ENCODE data around the gene PRKAB1.

Gene PRKAB1

DNA sequence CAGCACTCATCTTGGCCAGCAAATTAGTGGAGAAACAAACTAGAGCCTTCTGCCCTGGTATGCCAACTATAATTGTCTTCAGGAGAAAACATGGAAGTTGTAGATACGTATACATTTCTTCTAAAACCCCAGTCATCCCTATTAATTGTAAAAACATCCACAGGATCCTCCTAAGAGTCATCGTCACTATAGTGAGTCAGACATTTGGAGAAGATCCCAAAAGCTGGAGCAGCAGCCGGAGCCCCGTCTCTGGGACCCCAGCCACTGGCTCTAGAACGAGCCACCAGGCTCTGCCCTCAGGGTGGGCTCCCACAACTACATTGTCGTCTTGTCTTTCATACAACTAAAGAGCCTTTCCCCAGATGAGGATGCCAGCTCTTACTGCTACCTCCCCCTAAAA, 15.5 kb downstream of the PRKAB1 start:
- no peak for TF ChIP-seq CTCF (IDR thresholded peaks at IDR 0.05; ENCODE audit: control insufficient read depth, extremely low read depth, insufficient read depth)
- no peak for DNase-seq (ENCODE audit: low read depth)
- H3K4me3 ChIP-seq (ENCODE audit: low read depth, low read length), result no peak overlapping the region

- no peak for TF ChIP-seq CTCF (IDR thresholded peaks at IDR 0.05; ENCODE audit: control insufficient read depth, extremely low read depth, insufficient read depth)
- no peak overlapping the region for H3K4me3 ChIP-seq (ENCODE audit: low read depth, low read length)
- no peak for DNase-seq (ENCODE audit: low read depth)
These were observed 15.9 kb downstream of the PRKAB1 start for GRCh38 chr12:119683816-119684215.

DNA sequence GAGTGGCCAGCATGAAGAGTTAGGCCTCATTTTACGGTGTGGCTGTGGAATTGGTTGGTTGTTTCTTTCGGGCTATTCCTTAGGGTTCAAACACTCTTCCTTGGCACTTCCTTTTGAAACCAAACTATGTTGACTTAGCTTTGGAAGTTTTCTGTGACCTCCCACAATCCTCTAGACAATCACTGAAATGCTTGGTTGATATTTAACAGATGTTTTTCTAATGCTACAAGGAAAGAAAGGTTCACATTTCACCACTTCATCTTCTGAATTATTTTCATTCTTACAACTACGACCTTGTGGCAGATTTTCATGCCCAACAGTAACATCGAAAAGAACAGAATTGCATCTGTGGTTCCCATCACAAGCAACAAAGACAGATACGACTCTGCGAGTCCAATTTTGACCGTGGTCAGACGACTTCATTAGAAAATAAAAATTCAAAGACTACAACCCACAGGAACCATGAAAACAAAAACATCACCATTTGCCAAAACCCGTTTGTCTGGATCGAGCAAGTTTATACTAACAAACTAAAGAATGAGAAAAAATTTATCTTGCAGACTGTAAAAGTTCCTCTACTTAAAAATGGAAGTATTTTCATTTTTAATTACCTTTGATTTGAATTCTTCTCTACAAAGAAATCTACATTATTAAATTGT, 16.9 kb downstream of the PRKAB1 start:
- H3K4me3 ChIP-seq (ENCODE audit: low read depth, low read length), result no peak overlapping the region
- TF ChIP-seq CTCF (IDR thresholded peaks at IDR 0.05; ENCODE audit: control insufficient read depth, extremely low read depth, insufficient read depth), result no peak
- DNase-seq (ENCODE audit: low read depth), result no peak

- H3K4me3 ChIP-seq (ENCODE audit: low read depth, low read length), result no peak overlapping the region
- TF ChIP-seq CTCF (IDR thresholded peaks at IDR 0.05; ENCODE audit: control insufficient read depth, extremely low read depth, insufficient read depth), result no peak
- no peak for DNase-seq (ENCODE audit: low read depth)
These were observed 17.4 kb downstream of the PRKAB1 start for GRCh38 chr12:119685375-119685774.

DNA sequence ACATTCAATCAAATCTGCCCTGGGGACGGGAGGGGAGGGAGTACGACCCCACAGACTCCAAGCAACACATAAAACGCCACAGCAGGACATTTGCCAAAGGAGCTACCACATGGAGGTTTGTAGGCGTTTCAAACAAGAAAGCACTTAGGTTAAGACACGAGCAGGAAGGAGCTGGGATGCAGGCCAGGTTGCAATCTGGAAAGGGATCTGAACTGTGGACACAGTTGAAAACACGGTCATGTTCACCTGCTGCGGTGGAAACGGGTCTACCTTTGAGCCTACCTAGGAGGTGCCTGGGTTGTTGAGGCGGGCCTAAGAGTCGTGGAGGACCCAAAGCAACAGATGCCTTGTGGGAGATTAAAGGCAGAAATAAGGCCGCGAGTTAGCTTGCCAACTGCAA, 18.4 kb downstream of the PRKAB1 start:
- TF ChIP-seq CTCF (IDR thresholded peaks at IDR 0.05; ENCODE audit: control insufficient read depth, extremely low read depth, insufficient read depth), result no peak
- DNase-seq (ENCODE audit: low read depth), result no peak
- H3K4me3 ChIP-seq (ENCODE audit: low read depth, low read length), result no peak overlapping the region

DNA sequence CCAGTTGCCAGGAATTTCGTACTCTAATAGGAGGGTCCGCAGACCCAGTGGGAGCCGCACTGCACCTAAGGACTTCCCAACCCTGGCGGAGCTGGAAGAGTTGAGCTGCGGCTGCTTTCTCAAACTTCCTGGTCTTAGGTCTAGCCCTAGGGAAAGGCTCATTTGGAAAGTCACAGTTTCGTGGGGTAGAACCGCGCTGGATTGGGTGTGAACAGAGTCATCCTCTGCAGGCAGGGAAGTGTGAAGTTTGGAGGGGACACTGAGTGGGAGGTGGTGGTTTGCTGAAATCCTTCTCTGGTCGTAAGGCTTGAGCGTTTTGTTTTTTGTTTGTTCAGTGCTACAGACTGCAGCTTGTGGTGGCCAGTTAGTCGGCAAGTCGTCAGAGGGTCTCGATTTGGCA, 18.8 kb downstream of the PRKAB1 start:
- no peak for TF ChIP-seq CTCF (IDR thresholded peaks at IDR 0.05; ENCODE audit: control insufficient read depth, extremely low read depth, insufficient read depth)
- no peak for DNase-seq (ENCODE audit: low read depth)
- H3K4me3 ChIP-seq (ENCODE audit: low read depth, low read length), result no peak overlapping the region

DNA sequence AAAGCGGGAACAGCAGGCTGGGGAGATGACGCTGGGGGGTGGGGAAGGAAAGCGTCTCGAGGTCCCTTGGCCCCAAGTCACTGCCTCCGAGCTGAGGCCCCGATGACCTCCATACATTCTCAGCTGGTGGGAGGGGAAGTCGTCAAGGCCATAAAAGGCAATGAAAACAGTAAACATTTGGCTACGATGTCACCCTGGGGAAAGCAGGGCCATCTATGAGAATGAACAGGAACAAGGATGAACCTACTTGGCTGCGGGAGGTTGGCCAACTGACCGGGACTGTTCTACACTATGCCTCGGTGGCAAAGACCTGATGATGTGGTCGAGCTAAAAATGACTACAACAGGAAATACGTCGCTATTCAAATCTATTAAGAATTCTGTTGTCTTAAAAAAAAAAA, 19.5 kb downstream of the PRKAB1 start:
- TF ChIP-seq CTCF (IDR thresholded peaks at IDR 0.05; ENCODE audit: control insufficient read depth, extremely low read depth, insufficient read depth), result no peak
- H3K4me3 ChIP-seq (ENCODE audit: low read depth, low read length), result no peak overlapping the region
- no peak for DNase-seq (ENCODE audit: low read depth)

Data from LNCaP clone FGC (cell line).